NCI-H1436 (cell line): ENCODE data around the gene ENDOD1.

ENCODE experiments used
- DNase-seq: peaks from one replicate; lab custom pipeline; 2025; lab: John Stamatoyannopoulos, UW

The ENDOD1 gene

GRCh38 chr11:95144313-95145235 lies 54.9 kb downstream of the ENDOD1 start:
- no peak for DNase-seq

- DNase-seq = no peak
Observed at GRCh38 chr11:95145430-95146060, 55.9 kb downstream of the ENDOD1 start.

- no peak for DNase-seq
Observed at GRCh38 chr11:95147364-95147905, 57.8 kb downstream of the ENDOD1 start.

GRCh38 chr11:95148406-95148805 lies 58.8 kb downstream of the ENDOD1 start:
- DNase-seq = no peak

GRCh38 chr11:95148938-95149337 lies 59.3 kb downstream of the ENDOD1 start:
- DNase-seq = no peak

GRCh38 chr11:95149651-95150364 lies 60.2 kb downstream of the ENDOD1 start:
- no peak for DNase-seq

- peak; percentile 93 for DNase-seq
Observed at GRCh38 chr11:95150956-95151684, 61.5 kb downstream of the ENDOD1 start.

- DNase-seq = no peak
Observed at GRCh38 chr11:95152876-95153856, 63.5 kb downstream of the ENDOD1 start.

- DNase-seq = no peak
Observed at GRCh38 chr11:95153857-95154246, 64.2 kb downstream of the ENDOD1 start.

- peak; percentile 73 for DNase-seq
Observed at GRCh38 chr11:95154514-95154913, 64.9 kb downstream of the ENDOD1 start.

- no peak for DNase-seq
Observed at GRCh38 chr11:95155385-95155784, 65.7 kb downstream of the ENDOD1 start.

- DNase-seq = no peak
Observed at GRCh38 chr11:95156133-95156721, 66.6 kb downstream of the ENDOD1 start.

GRCh38 chr11:95156916-95157541 lies 67.4 kb downstream of the ENDOD1 start:
- DNase-seq = no peak

- no peak for DNase-seq
Observed at GRCh38 chr11:95157824-95158223, 68.2 kb downstream of the ENDOD1 start.

- no peak for DNase-seq
Observed at GRCh38 chr11:95161248-95161647, 71.6 kb downstream of the ENDOD1 start.

- no peak for DNase-seq
Observed at GRCh38 chr11:95163106-95163505, 73.5 kb downstream of the ENDOD1 start.

GRCh38 chr11:95165638-95166037 lies 76.0 kb downstream of the ENDOD1 start:
- DNase-seq = no peak

GRCh38 chr11:95166781-95167180 lies 77.1 kb downstream of the ENDOD1 start:
- no peak for DNase-seq

GRCh38 chr11:95170294-95170693 lies 80.6 kb downstream of the ENDOD1 start:
- no peak for DNase-seq
